ENCODE results near the gene CRYBG1.

- TF ChIP-seq, protein P1, sequence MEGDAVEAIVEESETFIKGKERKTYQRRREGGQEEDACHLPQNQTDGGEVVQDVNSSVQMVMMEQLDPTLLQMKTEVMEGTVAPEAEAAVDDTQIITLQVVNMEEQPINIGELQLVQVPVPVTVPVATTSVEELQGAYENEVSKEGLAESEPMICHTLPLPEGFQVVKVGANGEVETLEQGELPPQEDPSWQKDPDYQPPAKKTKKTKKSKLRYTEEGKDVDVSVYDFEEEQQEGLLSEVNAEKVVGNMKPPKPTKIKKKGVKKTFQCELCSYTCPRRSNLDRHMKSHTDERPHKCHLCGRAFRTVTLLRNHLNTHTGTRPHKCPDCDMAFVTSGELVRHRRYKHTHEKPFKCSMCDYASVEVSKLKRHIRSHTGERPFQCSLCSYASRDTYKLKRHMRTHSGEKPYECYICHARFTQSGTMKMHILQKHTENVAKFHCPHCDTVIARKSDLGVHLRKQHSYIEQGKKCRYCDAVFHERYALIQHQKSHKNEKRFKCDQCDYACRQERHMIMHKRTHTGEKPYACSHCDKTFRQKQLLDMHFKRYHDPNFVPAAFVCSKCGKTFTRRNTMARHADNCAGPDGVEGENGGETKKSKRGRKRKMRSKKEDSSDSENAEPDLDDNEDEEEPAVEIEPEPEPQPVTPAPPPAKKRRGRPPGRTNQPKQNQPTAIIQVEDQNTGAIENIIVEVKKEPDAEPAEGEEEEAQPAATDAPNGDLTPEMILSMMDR (conservative IDR thresholded peaks at IDR 0.05; ENCODE audit: low read depth, low read length): no peak
- no peak for TF ChIP-seq EZH2 (IDR thresholded peaks at IDR 0.05; ENCODE audit: borderline replicate concordance, low read depth, low read length, poor library complexity, severe bottlenecking)
Measured at GRCh38 chr6:106509420-106510089, 149.0 kb downstream of the CRYBG1 start.

Data from A673 (cell line).